Memory B cell (primary cell): ENCODE results near the gene PMPCA.

Experiments
- ATAC-seq: fragments of 150-1000 bp; cut with Tn5 transposase; 2 replicates; pipeline ENCODE4 v1.10.0; 2021; ENCODE audit warnings: low read depth, mild to moderate bottlenecking, moderate library complexity
- DNase-seq, 2 donors: peaks; one replicate each; pipeline ENCODE4 v3.0.0; 2022; ENCODE audit warnings: low spot score in 2 of 2
- H3K27ac Mint-ChIP-seq: one replicate; pipeline ENCODE4 v1.8.0; 2022; ENCODE audit warnings: mild to moderate bottlenecking, moderate library complexity, mixed read lengths
- H3K27me3 Mint-ChIP-seq: one replicate; pipeline ENCODE4 v1.8.0; 2022; ENCODE audit warnings: mixed read lengths
- H3K36me3 Mint-ChIP-seq: one replicate; pipeline ENCODE4 v1.8.0; 2022; ENCODE audit warnings: mild to moderate bottlenecking, mixed read lengths
- H3K4me1 Mint-ChIP-seq: one replicate; pipeline ENCODE4 v1.8.0; 2022; ENCODE audit warnings: mixed read lengths
- H3K4me3 Mint-ChIP-seq: one replicate; pipeline ENCODE4 v1.8.0; 2022; ENCODE audit warnings: mild to moderate bottlenecking, moderate library complexity, mixed read lengths
- H3K9me3 Mint-ChIP-seq: one replicate; pipeline ENCODE4 v1.8.0; 2022; ENCODE audit warnings: mixed read lengths

Gene PMPCA

GRCh38 chr9:136395345-136396218 lies 14.9 kb upstream of the PMPCA start:
- peaks cover 9% of the 10 kb centered on the region for H3K4me1 Mint-ChIP-seq
- no peak overlapping the region for H3K27ac Mint-ChIP-seq
- DNase-seq (no peak), ATAC-seq (no peak)
- no peak overlapping the region for H3K4me3 Mint-ChIP-seq
- H3K27me3 Mint-ChIP-seq = no peaks in the 10 kb centered on the region
- H3K9me3 Mint-ChIP-seq = no peaks in the 10 kb centered on the region
- H3K36me3 Mint-ChIP-seq = peaks cover 10% of the 10 kb centered on the region

DNA sequence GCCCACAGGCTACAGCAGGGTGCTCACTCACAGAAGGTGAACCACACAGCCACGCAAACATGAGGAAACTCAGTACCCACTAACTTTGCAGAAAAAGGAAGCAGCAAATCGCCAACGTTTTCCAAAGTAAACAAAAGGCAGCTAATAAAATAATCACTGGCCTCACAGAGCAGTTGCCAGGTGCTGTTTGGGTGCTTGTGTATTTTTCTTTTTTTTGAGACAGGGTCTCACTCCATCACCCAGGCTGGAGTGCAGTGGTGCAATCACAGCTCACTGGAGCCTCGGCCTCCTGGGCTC lies 14.3 kb upstream of the PMPCA start:
- ATAC-seq (no peak), DNase-seq (no peak)
- no peaks in the 10 kb centered on the region for H3K27me3 Mint-ChIP-seq
- H3K4me1 Mint-ChIP-seq = peaks cover 10% of the 10 kb centered on the region
- H3K9me3 Mint-ChIP-seq = no peaks in the 10 kb centered on the region
- H3K4me3 Mint-ChIP-seq = no peak overlapping the region
- peaks cover 9% of the 10 kb centered on the region for H3K36me3 Mint-ChIP-seq
- H3K27ac Mint-ChIP-seq = no peak overlapping the region

DNA sequence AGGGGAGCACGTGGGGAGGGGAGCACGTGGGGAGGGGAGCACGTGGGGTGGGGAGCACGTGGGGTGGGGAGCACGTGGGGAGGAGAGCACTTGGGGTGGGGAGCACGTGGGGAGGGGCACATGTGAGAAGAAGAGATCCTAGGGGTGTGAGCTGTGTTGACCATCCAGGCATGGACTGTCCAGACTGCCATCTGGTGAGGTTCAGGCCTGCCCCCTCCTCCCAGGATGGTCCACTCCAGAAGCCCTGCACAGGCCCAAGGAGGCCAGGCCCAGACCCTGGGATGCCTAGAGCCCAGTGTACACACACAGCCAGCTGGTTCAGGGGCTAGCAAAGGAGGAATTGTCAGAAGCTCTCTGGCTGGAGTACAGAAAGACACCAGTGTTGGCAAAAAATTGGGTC lies 12.8 kb upstream of the PMPCA start:
- no peak for ATAC-seq
- H3K27ac Mint-ChIP-seq = no peak overlapping the region
- DNase-seq = no peak
- no peak overlapping the region for H3K4me3 Mint-ChIP-seq
- H3K9me3 Mint-ChIP-seq = no peaks in the 10 kb centered on the region
- H3K36me3 Mint-ChIP-seq = peaks cover 2% of the 10 kb centered on the region
- no peaks in the 10 kb centered on the region for H3K27me3 Mint-ChIP-seq
- H3K4me1 Mint-ChIP-seq = peaks cover 11% of the 10 kb centered on the region

DNA sequence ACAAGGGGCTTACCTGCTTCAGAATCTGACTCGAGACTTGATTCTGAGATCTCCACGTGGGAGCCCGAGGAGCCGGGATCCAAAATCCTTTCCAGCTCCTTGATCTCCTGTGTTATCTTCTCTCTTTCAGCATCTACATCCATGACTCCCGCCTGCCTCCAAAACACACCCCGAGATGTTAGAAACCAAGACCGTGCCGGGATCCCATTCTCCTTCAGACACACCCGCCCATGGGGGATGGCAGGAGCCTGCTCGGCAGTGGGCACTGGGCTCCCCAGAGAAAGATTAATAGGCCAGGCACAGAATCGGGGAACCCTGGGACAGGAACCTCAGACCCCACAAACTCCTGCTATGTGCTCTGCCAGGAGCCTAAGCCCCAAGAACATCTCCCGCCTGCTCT lies 12.2 kb upstream of the PMPCA start:
- peaks cover 2% of the 10 kb centered on the region for H3K36me3 Mint-ChIP-seq
- H3K4me1 Mint-ChIP-seq = peaks cover 11% of the 10 kb centered on the region
- peak overlapping the region; percentile 79 for H3K4me3 Mint-ChIP-seq
- H3K27ac Mint-ChIP-seq = no peak overlapping the region
- H3K27me3 Mint-ChIP-seq = no peaks in the 10 kb centered on the region
- no peaks in the 10 kb centered on the region for H3K9me3 Mint-ChIP-seq
- DNase-seq (no peak), ATAC-seq (no peak)

- peaks cover 2% of the 10 kb centered on the region for H3K36me3 Mint-ChIP-seq
- peak in 1 of 2 donors; percentile 47 for DNase-seq
- H3K27me3 Mint-ChIP-seq = no peaks in the 10 kb centered on the region
- ATAC-seq = peak; percentile 21
- H3K4me3 Mint-ChIP-seq = peak overlapping the region; percentile 79
- peaks cover 21% of the 10 kb centered on the region for H3K4me1 Mint-ChIP-seq
- H3K27ac Mint-ChIP-seq = peak overlapping the region; percentile 14
- H3K9me3 Mint-ChIP-seq = no peaks in the 10 kb centered on the region
These were observed 11.1 kb upstream of the PMPCA start for GRCh38 chr9:136399176-136400037.

GRCh38 chr9:136400038-136400834 lies 10.2 kb upstream of the PMPCA start, which contains the start of gene SNAPC4:
TSS of gene SNAPC4 (minus strand) at chr9:136400170. CDS start at chr9:136398428, 1,742 bp downstream.
- peaks cover 2% of the 10 kb centered on the region for H3K36me3 Mint-ChIP-seq
- H3K27ac Mint-ChIP-seq = peak within 1 kb of the TSS; percentile 14

GRCh38 chr9:136401173-136401922 lies 9.1 kb upstream of the PMPCA start:
- Mint-ChIP-seq H3K4me1 (peaks cover 28% of the 10 kb centered on the region), H3K27me3 (no peaks in the 10 kb centered on the region), H3K27ac (no peak overlapping the region), H3K9me3 (no peaks in the 10 kb centered on the region), H3K4me3 (peak overlapping the region; percentile 52), H3K36me3 (peaks cover 2% of the 10 kb centered on the region)
- DNase-seq = no peak
- no peak for ATAC-seq

More at GRCh38 chr9:136400038-136400834, 10.2 kb upstream of the PMPCA start, which contains the start of gene SNAPC4:
- ATAC-seq (peak; percentile 69), DNase-seq (peak; percentile 85 to 88)
- Mint-ChIP-seq H3K27me3 (no peaks in the 10 kb centered on the region), H3K4me1 (peaks cover 28% of the 10 kb centered on the region), H3K4me3 (peak within 1 kb of the TSS; percentile 79), H3K9me3 (no peaks in the 10 kb centered on the region)

GRCh38 chr9:136402067-136402466 lies 8.4 kb upstream of the PMPCA start:
- H3K36me3 Mint-ChIP-seq = peaks cover 4% of the 10 kb centered on the region
- no peak overlapping the region for H3K27ac Mint-ChIP-seq
- H3K4me1 Mint-ChIP-seq = peaks cover 28% of the 10 kb centered on the region
- no peaks in the 10 kb centered on the region for H3K27me3 Mint-ChIP-seq
- no peaks in the 10 kb centered on the region for H3K9me3 Mint-ChIP-seq
- ATAC-seq = no peak
- no peak overlapping the region for H3K4me3 Mint-ChIP-seq
- DNase-seq = no peak

- peaks cover 37% of the 10 kb centered on the region for H3K4me1 Mint-ChIP-seq
- ATAC-seq (peak; percentile 86), DNase-seq (peak; percentile 47 to 70)
- H3K9me3 Mint-ChIP-seq = peaks cover under 1% of the 10 kb centered on the region
- no peaks in the 10 kb centered on the region for H3K27me3 Mint-ChIP-seq
- peak overlapping the region; percentile 95 for H3K27ac Mint-ChIP-seq
- peak overlapping the region; percentile 72 for H3K4me3 Mint-ChIP-seq
- H3K36me3 Mint-ChIP-seq = peaks cover 7% of the 10 kb centered on the region
These were observed 6.9 kb upstream of the PMPCA start for GRCh38 chr9:136403538-136403914.

GRCh38 chr9:136403915-136404800 lies 6.3 kb upstream of the PMPCA start:
- Mint-ChIP-seq H3K4me3 (peak overlapping the region; percentile 72), H3K4me1 (peaks cover 36% of the 10 kb centered on the region), H3K27me3 (no peaks in the 10 kb centered on the region), H3K27ac (peak overlapping the region; percentile 95), H3K36me3 (peaks cover 12% of the 10 kb centered on the region), H3K9me3 (peaks cover 5% of the 10 kb centered on the region)
- DNase-seq (peak in 1 of 2 donors; percentile 26), ATAC-seq (no peak)

GRCh38 chr9:136404801-136405136 lies 5.7 kb upstream of the PMPCA start:
- peak overlapping the region; percentile 72 for H3K4me3 Mint-ChIP-seq
- H3K36me3 Mint-ChIP-seq = peaks cover 12% of the 10 kb centered on the region
- no peaks in the 10 kb centered on the region for H3K27me3 Mint-ChIP-seq
- peaks cover 36% of the 10 kb centered on the region for H3K4me1 Mint-ChIP-seq
- DNase-seq (no peak), ATAC-seq (no peak)
- H3K27ac Mint-ChIP-seq = peak overlapping the region; percentile 95
- H3K9me3 Mint-ChIP-seq = peaks cover 5% of the 10 kb centered on the region

DNA sequence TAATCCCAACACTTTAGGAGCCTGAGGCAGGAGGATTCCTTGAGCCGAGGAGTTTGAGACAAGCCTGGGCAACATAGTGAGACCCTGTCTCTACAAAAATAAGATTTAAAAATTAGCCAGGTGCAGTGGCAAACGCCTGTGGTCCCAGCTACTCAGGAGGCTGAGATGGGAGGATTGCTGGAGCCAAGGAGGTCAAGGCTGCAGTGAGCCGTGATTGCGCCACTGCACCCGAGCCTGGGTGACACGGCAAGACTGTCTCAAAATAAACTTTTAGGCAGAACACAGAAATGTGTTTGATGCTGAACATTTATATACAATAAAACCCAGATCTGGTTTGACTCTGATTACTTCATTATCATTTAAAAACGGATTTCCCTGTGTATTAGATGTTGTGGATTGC lies 5.0 kb upstream of the PMPCA start:
- H3K27ac Mint-ChIP-seq = peak overlapping the region; percentile 95
- no peak overlapping the region for H3K4me3 Mint-ChIP-seq
- H3K4me1 Mint-ChIP-seq = peaks cover 39% of the 10 kb centered on the region
- peaks cover 12% of the 10 kb centered on the region for H3K36me3 Mint-ChIP-seq
- H3K9me3 Mint-ChIP-seq = peaks cover 5% of the 10 kb centered on the region
- no peaks in the 10 kb centered on the region for H3K27me3 Mint-ChIP-seq
- no peak for DNase-seq
- ATAC-seq = no peak
